GM18520 (cell line): ENCODE results near the gene DDA1.
"Not testable (repeated sequence)": the region's sequence is repeated elsewhere in the genome, so short reads cannot be mapped to it uniquely, and the experiment has no call there.

Source experiments
- ATAC-seq: cut with Tn5 transposase; IDR thresholded peaks from one replicate; pipeline ENCODE4 v1.9.1; 2021; ENCODE audit not compliant: unreplicated experiment

Gene DDA1

GRCh38 chr19:17309198-17309964 is at the start of gene DDA1:
Gene DDA1 (plus strand): TSS chr19:17309563. CDS start chr19:17309655, 92 bp downstream.
- peak; percentile 38 for ATAC-seq

DNA sequence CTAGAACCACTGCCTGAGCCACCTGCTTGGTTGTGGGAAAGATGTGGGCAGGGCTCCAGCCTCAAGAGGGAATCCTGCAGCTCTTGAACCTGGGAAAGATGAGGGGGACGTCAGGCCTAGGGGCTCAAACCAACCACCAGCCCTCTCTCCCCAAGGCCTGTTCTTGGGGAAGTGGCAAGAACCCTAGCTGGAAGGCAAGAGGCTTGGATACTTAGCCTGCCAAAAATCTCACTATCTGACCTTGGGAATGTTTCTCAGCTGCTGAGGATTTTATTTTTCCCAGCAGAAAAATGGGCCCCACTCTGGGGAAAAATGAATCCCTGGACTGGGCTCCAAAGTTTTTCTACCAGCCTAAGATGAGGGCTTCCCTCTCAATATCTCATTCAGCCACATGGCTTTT is 49.4 kb upstream of the DDA1 start:
- ATAC-seq = no peak

GRCh38 chr19:17260842-17261325 is 48.5 kb upstream of the DDA1 start:
- peak; percentile 52 for ATAC-seq

GRCh38 chr19:17262557-17262956 is 46.8 kb upstream of the DDA1 start:
- no peak for ATAC-seq

- no peak for ATAC-seq
Observed at GRCh38 chr19:17263712-17264640, 45.4 kb upstream of the DDA1 start.

DNA sequence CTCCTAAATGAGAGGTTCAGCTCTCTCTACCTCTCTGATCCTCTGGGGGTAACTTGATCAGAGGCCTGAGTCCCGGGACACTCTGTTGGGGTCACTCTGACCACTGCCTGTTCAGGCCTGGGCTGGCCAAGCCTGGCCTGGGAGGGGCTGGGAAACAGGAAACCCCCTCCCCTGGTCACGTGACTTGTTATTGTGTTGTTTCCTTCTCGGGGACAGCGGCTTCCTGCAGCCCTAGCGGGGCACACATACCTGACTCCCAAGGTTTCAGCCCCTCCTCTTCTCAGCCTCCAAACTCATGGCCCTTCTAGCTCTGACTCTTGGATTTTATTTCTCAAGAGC is 44.8 kb upstream of the DDA1 start, which contains the start of gene USHBP1:
Gene USHBP1, minus strand, starts transcription at position 105 of the 339 bp plus-strand sequence. CDS start 446 bp downstream, outside the sequence.
- no peak for ATAC-seq

DNA sequence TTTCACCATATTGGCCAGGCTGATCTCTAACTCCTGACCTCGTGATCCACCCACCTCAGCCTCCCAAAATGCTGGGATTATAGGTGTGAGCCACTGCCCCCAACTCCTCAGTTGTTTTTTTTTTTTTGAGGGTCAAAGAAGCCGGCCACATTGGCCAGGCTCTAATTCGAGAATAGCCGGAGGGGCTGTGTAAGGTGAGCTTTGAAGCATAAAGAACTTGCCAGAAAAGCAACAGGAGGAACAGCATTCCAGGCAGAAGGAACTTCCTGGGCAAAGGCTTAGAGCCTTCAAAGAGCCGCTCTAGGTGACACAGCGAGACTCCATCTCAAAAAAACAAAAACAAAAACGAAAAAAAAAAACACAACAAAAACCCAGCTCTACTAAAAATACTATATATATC is 43.3 kb upstream of the DDA1 start:
- no peak for ATAC-seq

DNA sequence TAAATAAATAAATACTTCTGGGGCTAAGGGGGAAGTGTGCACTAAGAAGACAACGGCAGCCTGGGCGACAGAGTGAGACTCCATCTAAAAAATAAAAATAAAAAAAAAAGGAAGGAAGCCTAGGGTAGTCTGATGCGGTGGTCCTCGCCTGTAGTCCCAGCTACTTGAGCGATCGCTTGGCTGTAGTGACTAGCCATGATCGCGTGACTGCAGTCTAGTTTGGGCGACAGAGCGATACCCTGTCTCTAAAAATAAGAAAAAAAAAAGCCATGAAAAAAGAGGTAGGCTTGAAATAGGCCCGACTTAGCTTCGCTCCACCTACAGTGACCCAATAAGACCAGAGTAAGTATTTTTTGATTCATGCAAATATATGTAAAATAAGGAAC is 42.8 kb upstream of the DDA1 start:
- ATAC-seq = no peak

- ATAC-seq = peak; percentile 94
Observed at GRCh38 chr19:17266975-17267788, 42.2 kb upstream of the DDA1 start, which contains the start of gene BABAM1. Gene BABAM1 (plus strand): TSS chr19:17267443. CDS start chr19:17268807, 1,364 bp downstream.

DNA sequence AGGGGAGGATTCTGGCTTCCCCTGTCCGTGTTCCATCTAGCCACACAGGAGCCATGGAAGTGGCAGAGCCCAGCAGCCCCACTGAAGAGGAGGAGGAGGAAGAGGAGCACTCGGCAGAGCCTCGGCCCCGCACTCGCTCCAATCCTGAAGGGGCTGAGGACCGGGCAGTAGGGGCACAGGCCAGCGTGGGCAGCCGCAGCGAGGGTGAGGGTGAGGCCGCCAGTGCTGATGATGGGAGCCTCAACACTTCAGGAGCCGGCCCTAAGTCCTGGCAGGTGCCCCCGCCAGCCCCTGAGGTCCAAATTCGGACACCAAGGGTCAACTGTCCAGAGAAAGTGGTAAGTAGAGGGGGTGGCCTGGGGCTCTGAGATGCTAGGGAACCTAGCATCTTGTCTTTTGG is 40.6 kb upstream of the DDA1 start:
- ATAC-seq = no peak

DNA sequence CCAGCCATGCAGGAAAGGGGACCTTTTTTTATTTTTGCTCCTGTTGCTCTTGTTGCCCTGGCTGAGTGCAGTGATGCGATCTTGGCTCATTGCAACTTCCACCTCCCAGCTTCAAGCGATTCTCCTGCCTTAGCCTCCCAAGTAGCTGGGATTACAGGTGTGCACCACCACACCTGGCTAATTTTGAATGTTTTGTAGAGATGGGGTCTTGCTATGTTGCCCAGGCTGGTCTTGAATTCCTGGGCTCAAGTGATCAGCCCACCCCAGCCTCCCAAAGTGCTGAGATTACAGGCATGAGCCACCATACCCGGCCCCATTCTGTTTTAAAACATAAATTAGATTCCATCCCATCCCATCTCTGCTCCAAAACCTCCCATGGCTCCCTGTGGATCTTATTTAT is 34.5 kb upstream of the DDA1 start:
- ATAC-seq = not testable (repeated sequence)

DNA sequence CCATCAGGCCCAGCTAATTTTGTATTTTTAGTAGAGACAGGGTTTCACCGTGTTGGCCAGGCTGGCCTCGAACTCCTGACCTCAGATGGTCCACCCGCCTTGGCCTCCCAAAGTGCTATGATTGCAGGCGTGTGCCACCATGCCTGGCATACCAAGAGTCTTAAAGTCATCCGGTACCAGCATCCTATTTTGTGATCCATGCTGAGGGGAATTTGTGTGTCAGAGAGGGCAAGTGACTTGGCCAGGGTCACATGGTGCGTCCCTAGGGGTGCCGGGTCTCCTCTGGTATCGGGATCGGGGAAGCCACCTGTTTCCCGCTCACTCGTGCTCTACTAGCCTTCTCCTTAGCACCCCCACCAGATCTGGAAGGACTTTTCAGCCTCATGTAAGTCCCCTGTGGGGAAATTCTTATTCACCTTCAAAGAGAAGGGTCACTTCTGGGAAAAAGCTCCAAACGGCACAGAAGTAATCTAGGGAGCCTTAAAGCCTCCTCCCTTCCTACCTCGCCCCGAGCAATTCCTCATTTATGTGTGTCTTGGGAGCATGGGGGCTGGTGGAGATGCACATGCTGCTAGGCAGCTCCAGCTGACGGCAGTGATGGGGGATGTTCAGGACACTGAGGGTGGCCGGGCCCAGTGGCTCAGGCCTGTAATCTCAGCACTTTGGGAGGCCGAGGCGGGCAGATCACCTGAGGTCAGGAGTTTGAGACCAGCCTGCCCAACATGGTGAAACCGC is 33.8 kb upstream of the DDA1 start:
- no peak for ATAC-seq

- ATAC-seq = no peak
Observed at GRCh38 chr19:17279436-17279835, 29.9 kb upstream of the DDA1 start.

GRCh38 chr19:17281391-17282304 is 27.7 kb upstream of the DDA1 start, which contains the start of gene ANKLE1:
Gene ANKLE1 (plus strand): TSS chr19:17281901. CDS start chr19:17281921, 20 bp downstream.
- no peak for ATAC-seq

DNA sequence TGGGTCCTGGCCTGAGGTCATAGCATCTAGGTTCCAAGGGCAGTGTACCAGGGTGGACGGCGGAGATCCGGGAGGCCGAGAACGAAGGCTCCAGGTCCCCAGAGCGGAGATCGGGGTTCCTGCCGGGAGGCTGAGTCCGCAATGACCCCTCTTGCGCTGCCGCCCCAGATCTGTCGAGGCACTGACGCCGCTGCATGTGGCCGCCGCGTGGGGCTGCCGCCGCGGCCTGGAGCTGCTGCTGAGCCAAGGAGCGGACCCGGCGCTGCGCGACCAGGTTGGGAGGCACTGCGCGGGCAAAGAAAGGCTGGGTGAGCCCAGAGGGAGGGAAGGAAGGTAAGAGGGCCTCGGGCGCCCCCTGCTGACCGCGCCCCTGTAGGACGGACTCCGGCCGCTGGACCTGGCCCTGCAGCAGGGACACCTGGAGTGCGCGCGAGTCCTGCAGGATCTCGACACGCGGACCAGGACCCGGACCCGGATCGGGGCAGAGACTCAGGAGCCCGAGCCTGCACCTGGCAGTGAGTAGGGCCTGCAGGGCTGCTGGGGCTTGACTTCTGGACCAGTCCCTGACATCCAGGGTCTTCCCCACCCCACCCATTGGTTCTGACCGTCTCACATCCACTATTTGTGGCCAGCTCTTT is 26.8 kb upstream of the DDA1 start:
- no peak for ATAC-seq

DNA sequence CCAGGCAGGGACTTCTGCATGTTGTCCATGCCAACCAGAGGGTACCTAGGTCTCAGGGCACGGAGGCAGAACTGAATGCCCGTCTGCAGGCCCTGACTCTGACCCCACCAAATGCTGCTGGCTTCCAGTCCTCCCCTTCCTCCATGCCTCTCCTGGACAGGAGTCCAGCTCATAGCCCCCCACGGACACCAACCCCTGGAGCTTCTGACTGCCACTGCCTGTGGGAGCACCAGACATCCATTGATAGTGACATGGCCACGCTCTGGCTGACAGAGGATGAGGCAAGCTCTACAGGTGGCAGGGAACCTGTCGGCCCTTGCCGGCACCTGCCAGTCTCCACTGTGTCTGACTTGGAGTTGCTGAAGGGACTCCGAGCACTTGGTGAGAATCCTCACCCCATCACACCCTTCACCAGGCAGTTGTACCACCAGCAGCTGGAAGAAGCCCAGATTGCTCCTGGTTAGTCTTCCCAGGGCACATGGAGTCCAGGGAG is 25.8 kb upstream of the DDA1 start:
- no peak for ATAC-seq

DNA sequence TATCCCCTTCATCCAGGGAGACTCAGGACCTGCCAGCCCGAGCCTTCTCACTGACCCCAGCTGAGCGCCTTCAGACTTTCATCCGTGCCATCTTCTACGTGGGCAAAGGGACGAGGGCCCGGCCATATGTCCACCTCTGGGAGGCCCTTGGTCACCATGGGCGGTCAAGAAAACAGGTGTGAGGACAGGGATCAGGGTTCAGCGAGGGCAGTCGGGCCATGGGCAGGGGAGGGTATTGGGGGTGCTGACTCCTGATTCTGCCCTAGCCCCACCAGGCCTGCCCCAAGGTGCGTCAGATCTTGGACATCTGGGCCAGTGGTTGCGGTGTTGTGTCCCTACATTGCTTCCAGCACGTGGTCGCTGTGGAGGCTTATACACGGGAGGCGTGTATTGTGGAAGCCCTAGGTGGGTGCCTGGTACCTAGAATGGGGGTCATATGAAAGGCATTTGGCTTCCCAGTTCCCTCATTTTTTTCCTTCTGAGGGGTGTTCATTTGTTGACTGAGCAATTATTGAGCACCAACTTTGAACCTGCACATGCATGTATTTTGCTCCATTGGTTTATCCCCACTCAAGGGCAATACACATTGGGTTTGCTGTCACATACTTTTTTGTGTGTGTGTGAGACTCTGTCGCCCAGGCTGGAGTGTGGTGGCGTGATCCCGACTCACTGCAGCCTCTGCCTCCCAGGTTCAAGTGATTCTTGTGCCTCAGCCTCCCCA is 23.8 kb upstream of the DDA1 start:
- ATAC-seq = no peak

DNA sequence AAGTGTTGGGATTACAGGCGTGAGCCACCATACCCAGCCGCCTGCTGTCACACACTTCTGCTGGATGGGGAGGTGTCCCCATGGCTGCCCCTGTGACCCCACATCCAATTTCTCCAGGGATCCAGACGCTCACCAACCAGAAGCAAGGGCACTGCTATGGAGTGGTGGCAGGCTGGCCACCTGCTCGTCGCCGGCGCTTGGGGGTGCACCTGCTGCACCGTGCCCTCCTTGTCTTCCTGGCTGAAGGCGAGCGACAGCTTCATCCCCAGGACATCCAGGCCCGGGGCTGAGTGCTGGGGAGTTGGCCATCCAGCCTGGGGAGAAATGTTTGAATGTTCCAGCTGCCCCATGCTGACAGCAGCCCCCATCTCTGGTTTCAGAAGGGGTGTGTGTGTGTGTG is 23.1 kb upstream of the DDA1 start:
- ATAC-seq = no peak
